ENCODE data around the gene PRKN. TPM values are rescaled to one million over a fixed set of nuclear protein-coding genes. Genes with fewer than 3 reads are reported as not detected.

The PRKN gene
- total RNA-seq, 2 donors from 2014 or later, result 10.7 to 21.2 TPM

DNA sequence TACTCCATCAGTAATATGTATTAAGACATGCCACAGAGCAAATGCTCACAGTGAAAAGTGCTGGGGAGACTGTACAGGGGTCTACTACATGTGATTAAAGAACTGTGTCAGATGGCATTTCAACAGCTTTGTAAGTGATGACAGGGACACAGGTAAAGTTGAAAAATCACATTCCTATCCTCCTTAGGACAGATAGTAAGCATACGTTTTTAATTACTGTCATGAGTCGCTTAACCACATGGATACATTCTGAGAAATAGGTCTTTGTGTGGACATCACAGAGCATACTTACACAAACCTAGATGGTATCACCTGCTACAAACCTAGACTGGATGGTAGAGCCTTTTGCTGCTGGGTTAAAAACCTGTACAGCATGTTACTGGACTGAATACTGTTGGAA, 807.9 kb downstream of the PRKN start:
- no peaks in the 10 kb centered on the region for H3K9me3 ChIP-seq
- H3K27me3 ChIP-seq (replicated peaks; ENCODE audit: insufficient read depth), result no peaks in the 10 kb centered on the region
- H3K4me1 ChIP-seq (replicated peaks), result no peaks in the 10 kb centered on the region
- intact Hi-C loops (cut with DNase I), result no loop called here
- TF ChIP-seq POLR2AphosphoS5 (IDR thresholded peaks at IDR 0.05), result no peak
- TF ChIP-seq POLR2A (IDR thresholded peaks at IDR 0.05), result no peak
- TF ChIP-seq, protein P1, sequence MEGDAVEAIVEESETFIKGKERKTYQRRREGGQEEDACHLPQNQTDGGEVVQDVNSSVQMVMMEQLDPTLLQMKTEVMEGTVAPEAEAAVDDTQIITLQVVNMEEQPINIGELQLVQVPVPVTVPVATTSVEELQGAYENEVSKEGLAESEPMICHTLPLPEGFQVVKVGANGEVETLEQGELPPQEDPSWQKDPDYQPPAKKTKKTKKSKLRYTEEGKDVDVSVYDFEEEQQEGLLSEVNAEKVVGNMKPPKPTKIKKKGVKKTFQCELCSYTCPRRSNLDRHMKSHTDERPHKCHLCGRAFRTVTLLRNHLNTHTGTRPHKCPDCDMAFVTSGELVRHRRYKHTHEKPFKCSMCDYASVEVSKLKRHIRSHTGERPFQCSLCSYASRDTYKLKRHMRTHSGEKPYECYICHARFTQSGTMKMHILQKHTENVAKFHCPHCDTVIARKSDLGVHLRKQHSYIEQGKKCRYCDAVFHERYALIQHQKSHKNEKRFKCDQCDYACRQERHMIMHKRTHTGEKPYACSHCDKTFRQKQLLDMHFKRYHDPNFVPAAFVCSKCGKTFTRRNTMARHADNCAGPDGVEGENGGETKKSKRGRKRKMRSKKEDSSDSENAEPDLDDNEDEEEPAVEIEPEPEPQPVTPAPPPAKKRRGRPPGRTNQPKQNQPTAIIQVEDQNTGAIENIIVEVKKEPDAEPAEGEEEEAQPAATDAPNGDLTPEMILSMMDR (IDR thresholded peaks at IDR 0.05), result no peak
- no peak for DNase-seq (ENCODE audit: low spot score)
- no peak overlapping the region for H3K27ac ChIP-seq
- 58% methylated on average over 2 of the region's 2 CpGs for WGBS
- no peak overlapping the region for H3K4me3 ChIP-seq
- H3K36me3 ChIP-seq, result no peaks in the 10 kb centered on the region

DNA sequence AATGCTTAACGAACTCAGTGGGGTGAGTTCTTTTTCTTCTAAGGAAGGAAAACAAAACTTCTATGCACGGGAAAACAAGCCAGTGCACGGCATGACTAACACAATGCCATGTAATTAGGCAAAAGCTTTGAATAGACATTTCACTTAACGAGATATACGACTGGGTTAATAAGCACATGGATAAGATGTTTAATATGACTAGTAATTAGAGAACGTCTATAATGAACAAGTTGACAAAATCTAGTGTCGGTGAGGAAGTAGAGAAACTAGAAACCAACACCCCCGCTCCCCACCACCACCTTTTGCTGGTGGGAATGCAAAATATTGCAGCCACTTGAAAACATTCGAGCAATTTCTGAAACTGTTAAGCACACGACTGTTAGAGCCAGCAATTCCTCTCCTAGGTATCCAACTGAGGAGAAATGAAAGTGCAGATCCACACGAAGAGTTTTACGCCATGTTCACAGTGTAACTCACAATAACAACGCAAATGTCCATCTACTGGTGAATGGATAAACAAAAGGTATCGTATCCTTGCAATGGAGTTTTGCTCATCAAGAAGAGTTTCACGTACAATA, 808.8 kb downstream of the PRKN start:
- intact Hi-C loops (cut with DNase I), result no loop called here
- TF ChIP-seq, protein P1 (IDR thresholded peaks at IDR 0.05), result no peak
- TF ChIP-seq POLR2AphosphoS5 (IDR thresholded peaks at IDR 0.05) (no peak), POLR2A (IDR thresholded peaks at IDR 0.05) (no peak)
- Histone ChIP-seq H3K27ac (no peak overlapping the region), H3K27me3 (replicated peaks; ENCODE audit: insufficient read depth) (no peaks in the 10 kb centered on the region), H3K4me1 (replicated peaks) (no peaks in the 10 kb centered on the region), H3K36me3 (no peaks in the 10 kb centered on the region), H3K4me3 (no peak overlapping the region), H3K9me3 (no peaks in the 10 kb centered on the region)
- no peak for DNase-seq (ENCODE audit: low spot score)
- 80% methylated on average over 15 of the region's 15 CpGs for WGBS

DNA sequence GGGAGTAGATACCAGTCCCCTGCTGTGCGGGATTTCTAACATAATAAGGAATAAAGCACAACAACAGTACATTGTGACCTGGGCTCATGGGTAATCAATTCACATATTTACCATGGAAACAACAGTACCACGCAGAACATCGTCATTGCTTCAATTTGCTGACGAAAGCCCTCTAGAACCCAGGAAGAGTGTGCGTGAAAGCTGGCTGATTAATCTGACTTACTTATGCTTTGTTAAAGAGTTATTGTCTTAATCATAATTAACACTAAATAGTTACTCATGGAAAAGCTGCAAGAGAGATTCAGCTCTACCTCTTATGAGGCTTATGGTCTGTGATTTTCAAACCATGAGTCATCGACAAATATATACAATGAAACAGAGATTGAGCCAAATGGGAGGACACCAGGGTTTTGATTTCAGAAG, 809.4 kb downstream of the PRKN start:
- H3K9me3 ChIP-seq, result no peaks in the 10 kb centered on the region
- no peak for DNase-seq (ENCODE audit: low spot score)
- H3K27ac ChIP-seq, result no peak overlapping the region
- intact Hi-C loops (cut with DNase I), result no loop called here
- no peak overlapping the region for H3K4me3 ChIP-seq
- TF ChIP-seq POLR2AphosphoS5 (IDR thresholded peaks at IDR 0.05) (no peak), POLR2A (IDR thresholded peaks at IDR 0.05) (no peak)
- TF ChIP-seq, protein P1 (IDR thresholded peaks at IDR 0.05), result no peak
- WGBS, result 93% methylated on average over 6 of the region's 6 CpGs
- no peaks in the 10 kb centered on the region for H3K4me1 ChIP-seq (replicated peaks)
- H3K27me3 ChIP-seq (replicated peaks; ENCODE audit: insufficient read depth), result no peaks in the 10 kb centered on the region
- no peaks in the 10 kb centered on the region for H3K36me3 ChIP-seq

DNA sequence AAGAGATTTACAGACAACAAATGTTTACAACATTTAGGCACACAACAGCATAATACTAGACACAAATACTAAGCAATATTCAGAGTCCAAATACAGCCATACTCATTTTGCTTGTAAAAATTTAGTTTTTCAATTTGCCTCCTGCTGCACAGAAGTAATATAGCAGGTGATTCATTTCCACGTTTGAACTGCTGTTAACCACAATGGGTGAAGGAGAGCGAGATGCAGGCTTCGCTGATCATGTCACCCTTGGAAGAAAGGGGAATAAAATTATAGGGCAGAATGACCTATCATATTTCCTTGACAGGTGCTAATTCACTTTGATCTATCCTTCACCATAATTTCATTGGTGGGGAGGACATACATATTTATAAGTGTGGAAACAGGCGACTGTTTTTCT, 809.9 kb downstream of the PRKN start:
- Histone ChIP-seq H3K36me3 (no peaks in the 10 kb centered on the region), H3K9me3 (no peaks in the 10 kb centered on the region), H3K27me3 (replicated peaks; ENCODE audit: insufficient read depth) (no peaks in the 10 kb centered on the region), H3K4me3 (no peak overlapping the region), H3K27ac (no peak overlapping the region), H3K4me1 (replicated peaks) (no peaks in the 10 kb centered on the region)
- TF ChIP-seq, protein P1 (IDR thresholded peaks at IDR 0.05), result no peak
- TF ChIP-seq POLR2A (IDR thresholded peaks at IDR 0.05) (no peak), POLR2AphosphoS5 (IDR thresholded peaks at IDR 0.05) (no peak)
- 70% methylated on average over 4 of the region's 4 CpGs for WGBS
- no peak for DNase-seq (ENCODE audit: low spot score)
- intact Hi-C loops (cut with DNase I), result no loop called here

DNA sequence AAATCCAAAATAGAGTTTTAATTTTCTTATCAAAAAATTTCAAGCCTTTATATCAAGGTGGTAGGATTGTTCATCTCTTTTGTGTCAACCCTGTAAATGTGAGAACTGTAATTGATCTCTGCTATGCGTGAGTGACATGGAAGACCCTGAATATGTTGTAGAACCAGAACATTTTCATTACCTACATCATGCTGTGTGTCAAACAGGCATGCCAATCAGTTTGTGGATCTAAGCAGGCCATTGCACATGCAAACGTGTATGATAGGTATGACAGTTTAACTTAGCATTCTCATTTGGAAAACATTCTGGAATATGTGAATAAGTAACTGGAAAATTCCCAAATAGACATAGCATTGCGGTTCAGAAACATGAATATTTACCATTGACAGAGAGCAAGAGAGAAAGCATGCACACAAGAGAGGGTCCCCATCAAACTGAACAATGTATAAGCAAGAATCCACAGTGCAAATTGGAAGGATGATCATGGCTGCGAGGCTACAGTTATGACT, 812.1 kb downstream of the PRKN start:
- Histone ChIP-seq H3K27ac (no peak overlapping the region), H3K4me3 (no peak overlapping the region), H3K27me3 (replicated peaks; ENCODE audit: insufficient read depth) (no peaks in the 10 kb centered on the region), H3K4me1 (replicated peaks) (no peaks in the 10 kb centered on the region), H3K9me3 (no peaks in the 10 kb centered on the region), H3K36me3 (no peaks in the 10 kb centered on the region)
- no peak for TF ChIP-seq POLR2A (IDR thresholded peaks at IDR 0.05)
- no peak for TF ChIP-seq POLR2AphosphoS5 (IDR thresholded peaks at IDR 0.05)
- TF ChIP-seq, protein P1 (IDR thresholded peaks at IDR 0.05), result no peak
- DNase-seq (ENCODE audit: low spot score), result no peak
- intact Hi-C loops (cut with DNase I), result no loop called here
- WGBS, result 88% methylated on average over 4 of the region's 4 CpGs
